ENCODE data around the gene PSG3.
"Not testable (repeated sequence)": the region's sequence is repeated elsewhere in the genome, so short reads cannot be mapped to it uniquely, and the experiment has no call there.

PSG3 gene

GRCh38 chr19:42693760-42694350 is 46.4 kb downstream of the PSG3 start:
- peak; percentile 88 for TF ChIP-seq CTCF (conservative IDR thresholded peaks at IDR 0.05; ENCODE audit: low read depth, low read length)
- no peak overlapping the region for H3K4me3 ChIP-seq (ENCODE audit: low read depth, low read length)
- DNase-seq (ENCODE audit: low read depth): peak; percentile 70

GRCh38 chr19:42683917-42684513 is 56.3 kb downstream of the PSG3 start:
- DNase-seq (ENCODE audit: low read depth): peak; percentile 63
- no peak overlapping the region for H3K4me3 ChIP-seq (ENCODE audit: low read depth, low read length)
- peak; percentile 68 for TF ChIP-seq CTCF (conservative IDR thresholded peaks at IDR 0.05; ENCODE audit: low read depth, low read length)

DNA sequence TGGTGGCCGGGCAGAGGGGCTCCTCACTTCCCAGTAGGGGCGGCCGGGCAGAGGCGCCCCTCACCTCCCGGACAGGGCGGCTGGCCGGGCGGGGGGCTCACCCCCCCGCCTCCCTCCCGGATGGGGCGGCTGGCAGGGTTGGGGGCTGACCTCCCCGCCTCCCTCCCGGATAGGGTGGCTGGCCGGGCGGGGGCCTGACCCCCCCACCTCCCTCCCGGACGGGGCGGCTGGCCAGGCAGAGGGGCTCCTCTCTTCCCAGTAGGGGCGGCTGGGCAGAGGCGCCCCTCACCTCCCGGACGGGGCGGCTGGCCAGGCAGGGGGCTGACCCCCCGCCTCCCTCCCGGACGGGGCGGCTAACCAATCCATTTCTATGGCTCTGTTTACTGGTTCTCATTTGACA is 64.0 kb downstream of the PSG3 start:
- DNase-seq (ENCODE audit: low read depth): not testable (repeated sequence)

GRCh38 chr19:42674549-42674948 is 65.7 kb downstream of the PSG3 start:
- DNase-seq (ENCODE audit: low read depth): not testable (repeated sequence)

More for the DNA sequence above, 64.0 kb downstream of the PSG3 start:
- not testable (repeated sequence) for H3K4me3 ChIP-seq (ENCODE audit: low read depth, low read length)

More at GRCh38 chr19:42674549-42674948, 65.7 kb downstream of the PSG3 start:
- not testable (repeated sequence) for H3K4me3 ChIP-seq (ENCODE audit: low read depth, low read length)
